Prostate gland (tissue), 2 donors: Measurements from ENCODE around the gene KIF5C.

Source experiments
- POLR2A ChIP-seq: fragments of 450-650 bp; IDR thresholded peaks from one replicate; pipeline ENCODE4 v1.6.1; 2016; ENCODE audit warnings: antibody characterized with exemption, mild to moderate bottlenecking
- POLR2AphosphoS5 ChIP-seq: sonication (generic); formaldehyde crosslinking; IDR thresholded peaks from one replicate; pipeline ENCODE4 v1.6.1; 2017; ENCODE audit warnings: antibody characterized with exemption
- TF ChIP-seq, protein P1 (sequence below), 4 experiments: fragments of 200-600 bp in 2 of 4; fragments of 450-650 bp in 2 of 4; sonication (generic) in 2 of 4; IDR thresholded peaks; 1 replicate in 3 of 4; 2 replicates in 1 of 4; pipeline ENCODE4 v1.5.1; 2016 to 2019; ENCODE audit warnings: antibody characterized with exemption in 4 of 4, mild to moderate bottlenecking in 2 of 4, moderate library complexity in 2 of 4

DNA sequence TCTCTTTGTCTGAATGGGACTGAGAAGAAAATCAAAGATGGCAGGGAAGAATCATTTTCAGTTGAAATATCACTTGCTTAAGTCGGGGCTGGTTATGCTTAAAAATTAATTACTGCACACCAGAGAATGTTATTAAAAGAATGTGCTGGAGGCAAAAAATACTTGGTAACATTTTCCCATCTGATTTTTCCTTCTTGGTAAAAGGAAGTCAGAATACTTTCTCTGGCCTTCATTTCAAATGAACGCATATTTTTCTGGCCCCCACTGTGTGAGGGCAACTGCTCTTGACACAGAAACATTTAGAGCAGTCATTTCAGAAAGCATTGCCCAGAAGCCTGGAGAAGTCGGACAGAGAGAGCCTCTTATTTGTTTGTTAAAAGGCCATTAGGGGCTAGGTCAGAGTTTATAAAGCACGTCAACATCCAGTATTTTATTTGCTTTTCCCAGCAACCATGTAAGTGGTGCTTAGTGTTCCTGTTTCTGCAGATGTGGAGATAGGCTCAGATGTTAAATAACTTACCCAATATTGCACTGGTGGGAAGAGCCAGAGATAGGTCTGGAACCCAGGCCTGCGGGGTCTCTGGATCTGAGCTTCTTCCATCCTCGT is 130.5 kb downstream of the KIF5C start:
- TF ChIP-seq, protein P1, sequence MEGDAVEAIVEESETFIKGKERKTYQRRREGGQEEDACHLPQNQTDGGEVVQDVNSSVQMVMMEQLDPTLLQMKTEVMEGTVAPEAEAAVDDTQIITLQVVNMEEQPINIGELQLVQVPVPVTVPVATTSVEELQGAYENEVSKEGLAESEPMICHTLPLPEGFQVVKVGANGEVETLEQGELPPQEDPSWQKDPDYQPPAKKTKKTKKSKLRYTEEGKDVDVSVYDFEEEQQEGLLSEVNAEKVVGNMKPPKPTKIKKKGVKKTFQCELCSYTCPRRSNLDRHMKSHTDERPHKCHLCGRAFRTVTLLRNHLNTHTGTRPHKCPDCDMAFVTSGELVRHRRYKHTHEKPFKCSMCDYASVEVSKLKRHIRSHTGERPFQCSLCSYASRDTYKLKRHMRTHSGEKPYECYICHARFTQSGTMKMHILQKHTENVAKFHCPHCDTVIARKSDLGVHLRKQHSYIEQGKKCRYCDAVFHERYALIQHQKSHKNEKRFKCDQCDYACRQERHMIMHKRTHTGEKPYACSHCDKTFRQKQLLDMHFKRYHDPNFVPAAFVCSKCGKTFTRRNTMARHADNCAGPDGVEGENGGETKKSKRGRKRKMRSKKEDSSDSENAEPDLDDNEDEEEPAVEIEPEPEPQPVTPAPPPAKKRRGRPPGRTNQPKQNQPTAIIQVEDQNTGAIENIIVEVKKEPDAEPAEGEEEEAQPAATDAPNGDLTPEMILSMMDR (IDR thresholded peaks at IDR 0.05): no peak
- TF ChIP-seq POLR2AphosphoS5 (no peak), POLR2A (no peak)
